Testis (tissue), 3 donors: ENCODE results near the gene HSF2BP. TPM values are rescaled to one million over a fixed set of nuclear protein-coding genes. Genes with fewer than 3 reads are reported as not detected.
A peak's percentile ranks its signal among the peaks of the same experiment; 100 is the strongest.

Experiments used
- DNase-seq: peaks from one replicate; pipeline ENCODE4 v3.0.0-alpha.2; 2019
- H3K27ac ChIP-seq, 2 donors: fragments of 200-600 bp; sonication (generic); one replicate each; pipeline ENCODE4 v1.5.1; 2019
- H3K27me3 ChIP-seq: fragments of 200-600 bp; sonication (generic); one replicate; pipeline ENCODE4 v1.5.1; 2019
- H3K36me3 ChIP-seq: fragments of 200-600 bp; sonication (generic); one replicate; pipeline ENCODE4 v1.5.1; 2017; ENCODE audit warnings: low read depth; ENCODE audit errors: missing control alignments
- H3K4me1 ChIP-seq: fragments of 200-600 bp; sonication (generic); one replicate; pipeline ENCODE4 v1.5.1; 2019
- H3K4me3 ChIP-seq, 2 donors: fragments of 200-600 bp; sonication (generic); one replicate each; pipeline ENCODE4 v1.5.1; 2017 to 2019
- H3K9me3 ChIP-seq: fragments of 200-600 bp; sonication (generic); one replicate; pipeline ENCODE4 v1.5.1; 2017
- CTCF ChIP-seq, 3 experiments: fragments of 450-650 bp in 2 of 3; fragments of 200-600 bp in 1 of 3; sonication (generic) in 1 of 3; IDR thresholded peaks; one replicate each; pipeline ENCODE4 v1.5.1; 2016 to 2019; ENCODE audit warnings: antibody characterized with exemption in 3 of 3, mild to moderate bottlenecking in 2 of 3, moderate library complexity in 1 of 3
- POLR2A ChIP-seq: fragments of 450-650 bp; IDR thresholded peaks from one replicate; pipeline ENCODE4 v1.6.1; 2017; ENCODE audit warnings: antibody characterized with exemption, mild to moderate bottlenecking, moderate library complexity
- WGBS, 2 donors: methylation state at CpG; one replicate each; pipeline ENCODE4 v1.1.5; 2018; 5-methylcytosine and 5-hydroxymethylcytosine counted together
- intact Hi-C: fragments of 100-400 bp; cut with DNase I; formaldehyde crosslinking; loops from one replicate; pipeline ENCODE4 v1.15.1; 2023; ENCODE audit warnings: low total_unique reads
- polyA plus RNA-seq: library from polyadenylated mRNA; stranded (reverse); fragments of 350-450 nt; fragmentation: Illumina TruSeq; extraction: RNeasy Lipid Tissue Mini Kit (QIAGEN cat#74804); gene quantifications from one replicate; pipeline ENCODE4 v1.2.3, GENCODE V29; 2014; ENCODE audit warnings: low read depth, low replicate concordance; ENCODE audit not compliant: insufficient read depth
- total RNA-seq, 2 donors: library from RNA; depleted of rRNA; stranded (reverse); fragments of >200 nt; gene quantifications; one replicate each; pipeline ENCODE4 v1.2.3, GENCODE V29; 2016

The HSF2BP gene
- total and polyA plus RNA-seq, 3 donors from 2014 or later = 28.3 to 46.5 (median 36.3) TPM

- no peak for TF ChIP-seq POLR2A
- TF ChIP-seq CTCF (IDR thresholded peaks at IDR 0.05) = no peak
- no peak for DNase-seq
- Histone ChIP-seq H3K4me3 (no peak overlapping the region), H3K27me3 (no peaks in the 10 kb centered on the region), H3K4me1 (peaks cover 5% of the 10 kb centered on the region), H3K36me3 (no peaks in the 10 kb centered on the region), H3K27ac (no peak overlapping the region), H3K9me3 (no peaks in the 10 kb centered on the region)
- 94 to 95% methylated on average over 17 of the region's 17 CpGs for WGBS, 2 donors
- intact Hi-C loops = no loop called here
Measured at GRCh38 chr21:43696214-43696613, 36.9 kb upstream of the HSF2BP start.

DNA sequence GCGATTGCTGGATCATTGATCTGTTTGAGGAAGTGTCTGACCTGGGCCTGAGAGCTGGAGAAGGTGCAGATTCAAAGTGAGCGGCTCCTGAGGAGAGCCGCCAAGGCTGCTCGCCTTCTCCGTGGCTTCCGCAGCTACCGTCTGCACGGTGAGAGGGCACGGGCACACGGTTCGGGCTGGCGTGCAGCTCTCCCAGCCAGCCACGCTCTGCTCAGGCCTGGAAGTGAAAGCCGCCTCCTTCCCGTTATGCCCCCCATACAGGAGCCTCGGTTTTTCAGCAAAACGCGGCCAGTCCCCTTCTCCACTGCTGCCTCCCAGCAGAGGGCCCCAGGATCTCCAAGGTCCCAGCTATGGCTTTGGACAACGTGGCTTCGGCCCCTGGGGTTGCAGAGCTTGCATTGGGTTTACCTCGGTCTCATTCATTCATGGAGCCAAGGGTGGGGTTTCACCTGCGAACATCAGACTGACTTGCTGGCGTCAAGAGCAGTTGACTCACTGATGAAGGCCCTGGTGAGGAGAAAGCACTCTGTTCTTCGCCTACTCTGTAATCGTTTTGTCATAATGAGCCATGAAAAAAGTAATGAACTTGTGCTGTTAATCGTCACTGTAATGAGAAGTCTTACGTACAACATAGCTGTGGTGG, 35.3 kb upstream of the HSF2BP start:
- H3K27me3 ChIP-seq = no peaks in the 10 kb centered on the region
- peaks cover under 1% of the 10 kb centered on the region for H3K4me1 ChIP-seq
- intact Hi-C loops = no loop called here
- no peak for DNase-seq
- 76 to 78% methylated on average over 27 of the region's 27 CpGs for WGBS, 2 donors
- H3K9me3 ChIP-seq = no peaks in the 10 kb centered on the region
- no peaks in the 10 kb centered on the region for H3K36me3 ChIP-seq
- TF ChIP-seq POLR2A = no peak
- no peak for TF ChIP-seq CTCF (IDR thresholded peaks at IDR 0.05)
- H3K4me3 ChIP-seq = peak overlapping the region in 1 of 2 donors; percentile 23
- no peak overlapping the region for H3K27ac ChIP-seq

GRCh38 chr21:43693981-43694380, 34.7 kb upstream of the HSF2BP start:
- no peak for TF ChIP-seq CTCF (IDR thresholded peaks at IDR 0.05)
- no peak for TF ChIP-seq POLR2A
- Histone ChIP-seq H3K4me3 (peak overlapping the region in 1 of 2 donors; percentile 23), H3K4me1 (no peaks in the 10 kb centered on the region), H3K36me3 (no peaks in the 10 kb centered on the region), H3K27ac (no peak overlapping the region), H3K9me3 (no peaks in the 10 kb centered on the region), H3K27me3 (no peaks in the 10 kb centered on the region)
- WGBS, 2 donors = 73 to 78% methylated on average over 23 of the region's 23 CpGs
- intact Hi-C loops = no loop called here
- no peak for DNase-seq

- TF ChIP-seq CTCF (IDR thresholded peaks at IDR 0.05) = no peak
- TF ChIP-seq POLR2A = no peak
- no peaks in the 10 kb centered on the region for H3K27me3 ChIP-seq
- no peak for DNase-seq
- no peak overlapping the region for H3K27ac ChIP-seq
- H3K4me3 ChIP-seq = no peak overlapping the region
- intact Hi-C loops = no loop called here
- no peaks in the 10 kb centered on the region for H3K36me3 ChIP-seq
- no peaks in the 10 kb centered on the region for H3K9me3 ChIP-seq
- WGBS, 2 donors = 91 to 92% methylated on average over 8 of the region's 8 CpGs
- H3K4me1 ChIP-seq = no peaks in the 10 kb centered on the region
Measured at GRCh38 chr21:43692949-43693348, 33.7 kb upstream of the HSF2BP start.

DNA sequence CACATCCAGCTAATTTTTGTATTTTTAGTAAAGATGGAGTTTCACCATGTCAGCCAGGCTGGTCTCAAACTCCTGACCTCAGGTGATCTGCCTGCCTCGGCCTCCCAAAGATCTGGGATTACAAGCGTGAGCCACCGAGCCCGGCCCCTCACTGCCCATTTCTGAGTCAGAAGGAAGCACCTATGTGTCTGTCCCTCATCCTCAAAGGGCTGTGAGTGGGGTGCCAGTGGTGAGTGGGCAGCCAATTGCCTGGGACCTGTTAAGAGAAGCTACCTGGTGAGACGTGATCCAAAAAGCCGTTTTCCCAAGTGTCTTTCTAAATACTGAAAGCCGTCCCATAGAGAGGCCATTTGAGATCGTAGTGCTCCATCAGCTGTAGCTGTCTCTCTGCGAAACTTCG, 32.5 kb upstream of the HSF2BP start:
- no peak for DNase-seq
- Histone ChIP-seq H3K4me1 (no peaks in the 10 kb centered on the region), H3K27me3 (no peaks in the 10 kb centered on the region), H3K4me3 (no peak overlapping the region), H3K9me3 (no peaks in the 10 kb centered on the region), H3K36me3 (no peaks in the 10 kb centered on the region), H3K27ac (no peak overlapping the region)
- WGBS, 2 donors = 93 to 98% methylated on average over 7 to 10 of the region's 10 CpGs
- intact Hi-C loops = no loop called here
- TF ChIP-seq CTCF (IDR thresholded peaks at IDR 0.05) = no peak
- no peak for TF ChIP-seq POLR2A
